Choroid plexus epithelial cell (primary cell): Measurements from ENCODE around the gene FMOD.

Experiments
- DNase-seq: peaks from one replicate; pipeline ENCODE4 v3.0.0-alpha.2; 2010; ENCODE audit warnings: low read depth
- H3K4me3 ChIP-seq: 2 replicates; pipeline ENCODE4 v1.5.1; 2011; ENCODE audit warnings: low read depth, mild to moderate bottlenecking, control low read depth, low read length, moderate library complexity
- CTCF ChIP-seq: conservative IDR thresholded peaks from 2 replicates; pipeline ENCODE4 v1.5.1; 2011; ENCODE audit warnings: low read depth, mild to moderate bottlenecking, control low read depth, inconsistent platforms, low read length, moderate library complexity

Gene FMOD

DNA sequence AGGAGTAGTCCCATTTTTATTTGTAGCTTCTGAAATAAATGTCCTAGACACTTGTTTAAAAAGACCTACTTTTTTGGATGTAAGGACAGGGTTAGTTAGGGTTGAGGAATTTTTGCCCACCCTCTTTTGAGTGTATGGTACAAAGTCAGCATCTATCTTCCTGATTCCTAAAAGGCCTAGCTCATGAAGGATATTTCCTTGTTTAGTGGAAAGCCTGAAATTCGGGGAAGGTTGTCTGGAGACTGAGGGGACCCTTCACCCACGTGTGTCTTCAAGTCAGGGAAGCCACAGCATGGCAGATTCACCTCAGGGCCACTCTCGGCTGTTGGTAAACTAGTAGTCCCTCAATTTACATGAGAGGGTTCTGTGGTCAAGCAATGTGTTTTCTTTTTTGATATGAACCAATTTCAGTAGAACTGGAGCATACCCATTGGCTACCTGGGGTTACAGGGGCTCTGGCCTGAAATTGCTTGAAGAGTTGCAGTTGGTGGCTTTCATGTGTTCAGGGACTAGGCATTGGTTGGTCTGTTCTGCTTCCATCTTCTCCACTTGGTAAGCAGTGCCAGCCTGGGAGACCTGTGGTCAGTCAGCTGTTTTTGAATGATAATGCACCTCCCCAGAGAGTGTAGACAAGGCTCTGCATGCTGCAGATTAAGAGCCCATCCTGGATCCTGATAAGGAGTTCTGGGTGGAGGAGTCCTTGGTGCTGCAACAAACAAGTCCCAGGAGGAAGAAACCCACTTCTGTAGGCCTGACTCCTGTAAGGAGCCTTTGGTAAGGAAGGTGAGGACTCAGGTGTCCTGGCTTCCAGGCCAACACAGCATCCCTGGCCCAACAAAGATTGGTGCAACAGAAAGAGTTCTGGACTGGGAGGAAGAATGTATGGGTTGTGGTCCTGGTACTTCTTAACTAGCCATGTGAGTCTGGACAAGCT lies 39.3 kb downstream of the FMOD start:
- no peak for DNase-seq
- no peak overlapping the region for H3K4me3 ChIP-seq

GRCh38 chr1:203308923-203309331 lies 42.0 kb downstream of the FMOD start:
- DNase-seq, result no peak
- no peak for TF ChIP-seq CTCF
- no peak overlapping the region for H3K4me3 ChIP-seq

More for the DNA sequence above, 39.3 kb downstream of the FMOD start:
- TF ChIP-seq CTCF, result no peak

- DNase-seq, result no peak
- TF ChIP-seq CTCF, result no peak
- no peak overlapping the region for H3K4me3 ChIP-seq
Observed at GRCh38 chr1:203308328-203308922, 42.5 kb downstream of the FMOD start.

GRCh38 chr1:203307641-203308126 lies 43.2 kb downstream of the FMOD start:
- no peak for TF ChIP-seq CTCF
- DNase-seq, result no peak
- H3K4me3 ChIP-seq, result no peak overlapping the region

- DNase-seq, result no peak
- peak overlapping the region; percentile 84 for H3K4me3 ChIP-seq
- TF ChIP-seq CTCF, result no peak
Observed at GRCh38 chr1:203306965-203307541, 43.9 kb downstream of the FMOD start.

GRCh38 chr1:203306089-203306964 lies 44.6 kb downstream of the FMOD start:
- TF ChIP-seq CTCF, result peak; percentile 8
- peak; percentile 79 for DNase-seq
- H3K4me3 ChIP-seq, result peak overlapping the region; percentile 84
